Adrenal gland (tissue), 12 donors: ENCODE data around the gene ZDHHC16. TPM values are rescaled to one million over a fixed set of nuclear protein-coding genes. Genes with fewer than 3 reads are reported as not detected.
A peak's percentile ranks its signal among the peaks of the same experiment; 100 is the strongest.

ENCODE experiments used
- DNase-seq, 7 donors: peaks; one replicate each; pipeline ENCODE4 v3.0.0-alpha.2; 2019 to 2020
- H3K27ac ChIP-seq, 5 donors: fragments of 200-600 bp; sonication (generic) in 4 of 5; 1 replicate in 3 of 5; 2 replicates in 2 of 5; pipeline versions ENCODE4 v1.5.1 to v1.8.0; 2016 to 2020; ENCODE audit warnings: mild to moderate bottlenecking in 1 of 5
- H3K27me3 ChIP-seq: fragments of 200-600 bp; 2 replicates; pipeline ENCODE4 v1.8.0; 2021
- H3K36me3 ChIP-seq, 2 donors: fragments of 200-600 bp; replicated peaks in 1 of 2; 1 replicate in 1 of 2; 2 replicates in 1 of 2; pipeline versions ENCODE4 v1.5.1 to v1.8.0; 2018 to 2022
- H3K4me1 ChIP-seq, 2 donors: fragments of 200-600 bp; replicated peaks in 1 of 2; 1 replicate in 1 of 2; 2 replicates in 1 of 2; pipeline versions ENCODE4 v1.5.1 to v1.8.0; 2018 to 2021
- H3K4me3 ChIP-seq, 4 donors: fragments of 200-600 bp; sonication (generic) in 3 of 4; one replicate each; pipeline ENCODE4 v1.5.1; 2016 to 2018
- H3K9me3 ChIP-seq, 3 donors: fragments of 200-600 bp; sonication (generic) in 1 of 3; replicated peaks in 1 of 3; 1 replicate in 2 of 3; 2 replicates in 1 of 3; pipeline versions ENCODE4 v1.5.1 to v1.8.0; 2016 to 2021
- CTCF ChIP-seq, 6 experiments: fragments of 450-650 bp in 4 of 6; fragments of 200-600 bp in 2 of 6; sonication (generic) in 1 of 6; IDR thresholded peaks; 1 replicate in 5 of 6; 2 replicates in 1 of 6; pipeline versions ENCODE4 v1.5.1 to v1.8.0; 2016 to 2021; ENCODE audit warnings: antibody characterized with exemption in 6 of 6, mild to moderate bottlenecking in 2 of 6, moderate library complexity in 1 of 6
- POLR2A ChIP-seq, 2 donors: fragments of 450-650 bp; IDR thresholded peaks; one replicate each; pipeline ENCODE4 v1.6.1; 2017; ENCODE audit warnings: antibody characterized with exemption in 2 of 2, mild to moderate bottlenecking in 2 of 2, moderate library complexity in 1 of 2
- WGBS, 4 donors: extraction: QIAGEN DNeasy Blood & Tissue Kit in 2 of 4; methylation state at CpG; one replicate each; pipeline versions ENCODE4 v1.1.5 to v1.1.7; 2013 to 2017; 5-methylcytosine and 5-hydroxymethylcytosine counted together
- intact Hi-C, 2 donors: fragments of 100-400 bp; cut with DNase I; formaldehyde crosslinking; loops; one replicate each; pipeline versions ENCODE4 v1.14.1 to v1.15.0; 2022 to 2023
- polyA plus RNA-seq, 3 donors: library from polyadenylated mRNA; stranded (reverse); fragments of 200-250 nt in 2 of 3; fragments of 350-450 nt in 1 of 3; fragmentation: Illumina TruSeq in 1 of 3; extraction: RNeasy Lipid Tissue Mini Kit (QIAGEN cat#74804) in 1 of 3; gene quantifications; one replicate each; pipeline ENCODE4 v1.2.3, GENCODE V29; 2013 to 2014
- total RNA-seq, 9 donors: library from RNA; depleted of rRNA in 4 of 9; stranded (reverse); fragments of >200 nt in 4 of 9; fragments of 120-200 nt in 1 of 9; fragmentation: NEBNext Ultra II Directional in 1 of 9; extraction: Animal tissue kit (Norgen Biotek cat#: 25700) in 1 of 9; gene quantifications; one replicate each; pipeline versions ENCODE4 v1.1.0 to v1.2.4, GENCODE V29; 2013 to 2023
- donor health status: healthy with polysubstance abuse.
- donor health status: Bipolar disorder and iron deficiency.
- donor health status: DM: yes; HTN: yes; CAD: no.
- donor health status: DM: no; HTN: no; CAD: no.
- donor health status: DM: no; HTN: no; CAD: no.
- donor health status: DM: yes; HTN: yes; CAD: no.

The ZDHHC16 gene
- total and polyA plus RNA-seq, 12 donors = 18.8 to 58.7 (median 27.8) TPM

- no peaks in the 10 kb centered on the region for H3K9me3 ChIP-seq
- DNase-seq = peak in 1 of 7 donors; percentile 35
- peak overlapping the region in 3 of 5 donors; percentile 17 to 79 (median 73) for H3K27ac ChIP-seq
- WGBS, 4 donors = 1 to 3% (median 2%) methylated on average over 13 of the region's 13 CpGs
- intact Hi-C loops = no loop called here
- peak overlapping the region; percentile 53 to 98 (median 70) for H3K4me3 ChIP-seq
- no peaks in the 10 kb centered on the region for H3K27me3 ChIP-seq
- TF ChIP-seq POLR2A (IDR thresholded peaks at IDR 0.05) = no peak
- no peak for TF ChIP-seq CTCF (IDR thresholded peaks at IDR 0.05)
- peaks cover 14 to 39% of the 10 kb centered on the region in 2 donors for H3K4me1 ChIP-seq
- peaks cover 0 to 20% of the 10 kb centered on the region in 2 donors for H3K36me3 ChIP-seq
Observed at GRCh38 chr10:97445357-97445721, 636 bp upstream of the ZDHHC16 start.

- TF ChIP-seq POLR2A (IDR thresholded peaks at IDR 0.05) = no peak
- no peak for TF ChIP-seq CTCF (IDR thresholded peaks at IDR 0.05)
- Histone ChIP-seq H3K27me3 (no peaks in the 10 kb centered on the region), H3K36me3 (peaks cover 0 to 23% of the 10 kb centered on the region in 2 donors), H3K27ac (peak overlapping the region in 1 of 5 donors; percentile 33), H3K9me3 (no peaks in the 10 kb centered on the region), H3K4me1 (peaks cover 8 to 30% of the 10 kb centered on the region in 2 donors), H3K4me3 (no peak overlapping the region)
- no peak for DNase-seq
- WGBS, 4 donors = 59 to 80% (median 68%) methylated on average over 2 of the region's 2 CpGs
- intact Hi-C loops = no loop called here
Observed at GRCh38 chr10:97450828-97451227, 4.9 kb downstream of the ZDHHC16 start.

- H3K4me1 ChIP-seq = peaks cover 7 to 29% of the 10 kb centered on the region in 2 donors
- no peak overlapping the region for H3K27ac ChIP-seq
- no peak for TF ChIP-seq CTCF (IDR thresholded peaks at IDR 0.05)
- TF ChIP-seq POLR2A (IDR thresholded peaks at IDR 0.05) = no peak
- no peaks in the 10 kb centered on the region for H3K27me3 ChIP-seq
- 96 to 98% (median 97%) methylated on average over 14 to 17 of the region's 17 CpGs; no CpG with 5 or more reads in 1 of the 4 donors for WGBS, 4 donors
- no peaks in the 10 kb centered on the region for H3K9me3 ChIP-seq
- intact Hi-C loops = no loop called here
- DNase-seq = no peak
- H3K4me3 ChIP-seq = no peak overlapping the region
- peaks cover 0 to 31% of the 10 kb centered on the region in 2 donors for H3K36me3 ChIP-seq
Observed at GRCh38 chr10:97451605-97452004, 5.6 kb downstream of the ZDHHC16 start.

GRCh38 chr10:97452352-97452751 lies 6.4 kb downstream of the ZDHHC16 start:
- Histone ChIP-seq H3K4me1 (peaks cover 0 to 22% of the 10 kb centered on the region in 2 donors), H3K9me3 (no peaks in the 10 kb centered on the region), H3K36me3 (peaks cover 0 to 39% of the 10 kb centered on the region in 2 donors), H3K27me3 (no peaks in the 10 kb centered on the region), H3K27ac (no peak overlapping the region), H3K4me3 (no peak overlapping the region)
- 82 to 86% (median 84%) methylated on average over 6 of the region's 6 CpGs for WGBS, 4 donors
- TF ChIP-seq CTCF (IDR thresholded peaks at IDR 0.05) = no peak
- no peak for TF ChIP-seq POLR2A (IDR thresholded peaks at IDR 0.05)
- intact Hi-C loops = no loop called here
- no peak for DNase-seq
